Right atrium auricular region (tissue), 2 donors: ENCODE data around the gene CTTNBP2NL. TPM values are rescaled to one million over a fixed set of nuclear protein-coding genes. Genes with fewer than 3 reads are reported as not detected.

ENCODE experiments used
- DNase-seq: peaks from one replicate; pipeline ENCODE4 v3.0.0-alpha.2; 2019; ENCODE audit warnings: low spot score
- H3K27ac ChIP-seq, 2 donors: fragments of 200-600 bp; sonication (generic); 1 replicate in 1 of 2; 2 replicates in 1 of 2; pipeline ENCODE4 v1.5.1; 2016 to 2019
- H3K27me3 ChIP-seq, 2 donors: fragments of 200-600 bp; sonication (generic); one replicate each; pipeline versions ENCODE4 v1.5.1 to v1.6.0; 2017 to 2019
- H3K36me3 ChIP-seq: fragments of 200-600 bp; sonication (generic); one replicate; pipeline ENCODE4 v1.5.1; 2016
- H3K4me1 ChIP-seq, 2 donors: fragments of 200-600 bp; sonication (generic); one replicate each; pipeline versions ENCODE4 v1.5.1 to v1.6.0; 2017 to 2019
- H3K4me3 ChIP-seq, 2 donors: fragments of 200-600 bp; sonication (generic); 1 replicate in 1 of 2; 2 replicates in 1 of 2; pipeline ENCODE4 v1.5.1; 2017 to 2019; ENCODE audit warnings: mild to moderate bottlenecking in 1 of 2, moderate library complexity in 1 of 2
- H3K9me3 ChIP-seq, 2 donors: fragments of 200-600 bp; sonication (generic); one replicate each; pipeline ENCODE4 v1.5.1; 2019
- CTCF ChIP-seq, 2 donors: fragments of 200-600 bp; sonication (generic); IDR thresholded peaks; one replicate each; pipeline ENCODE4 v1.5.1; 2019; ENCODE audit warnings: antibody characterized with exemption in 2 of 2
- total RNA-seq, 2 donors: library from RNA; depleted of rRNA; stranded (reverse); fragments of >200 nt; gene quantifications; one replicate each; pipeline ENCODE4 v1.1.0, GENCODE V29; 2016

Gene CTTNBP2NL
- total RNA-seq, 2 donors from 2014 or later = 10.2 to 13.4 TPM

- no peaks in the 10 kb centered on the region for H3K9me3 ChIP-seq
- no peaks in the 10 kb centered on the region for H3K27me3 ChIP-seq
- H3K4me3 ChIP-seq = no peak overlapping the region
- no peak overlapping the region for H3K27ac ChIP-seq
- TF ChIP-seq CTCF (IDR thresholded peaks at IDR 0.05) = no peak
- no peaks in the 10 kb centered on the region for H3K36me3 ChIP-seq
- H3K4me1 ChIP-seq = peaks cover 0 to 49% of the 10 kb centered on the region in 2 donors
- DNase-seq = no peak
Measured at GRCh38 chr1:112504661-112505399, 108.8 kb downstream of the CTTNBP2NL start.

- Histone ChIP-seq H3K9me3 (no peaks in the 10 kb centered on the region), H3K36me3 (no peaks in the 10 kb centered on the region), H3K27me3 (no peaks in the 10 kb centered on the region), H3K4me1 (peaks cover 0 to 49% of the 10 kb centered on the region in 2 donors), H3K27ac (no peak overlapping the region), H3K4me3 (no peak overlapping the region)
- no peak for TF ChIP-seq CTCF (IDR thresholded peaks at IDR 0.05)
- DNase-seq = no peak
Measured at GRCh38 chr1:112505400-112505785, 109.4 kb downstream of the CTTNBP2NL start.

- H3K4me3 ChIP-seq = no peak overlapping the region
- no peak for TF ChIP-seq CTCF (IDR thresholded peaks at IDR 0.05)
- no peaks in the 10 kb centered on the region for H3K36me3 ChIP-seq
- H3K4me1 ChIP-seq = peaks cover 0 to 49% of the 10 kb centered on the region in 2 donors
- no peak for DNase-seq
- no peaks in the 10 kb centered on the region for H3K9me3 ChIP-seq
- H3K27me3 ChIP-seq = no peaks in the 10 kb centered on the region
- H3K27ac ChIP-seq = no peak overlapping the region
Measured at GRCh38 chr1:112505878-112506277, 109.9 kb downstream of the CTTNBP2NL start.

GRCh38 chr1:112506306-112506705 is 110.3 kb downstream of the CTTNBP2NL start:
- Histone ChIP-seq H3K4me1 (peaks cover 0 to 48% of the 10 kb centered on the region in 2 donors), H3K4me3 (no peak overlapping the region), H3K36me3 (no peaks in the 10 kb centered on the region), H3K9me3 (no peaks in the 10 kb centered on the region), H3K27ac (no peak overlapping the region), H3K27me3 (no peaks in the 10 kb centered on the region)
- TF ChIP-seq CTCF (IDR thresholded peaks at IDR 0.05) = no peak
- DNase-seq = no peak

GRCh38 chr1:112506731-112507130 is 110.7 kb downstream of the CTTNBP2NL start:
- DNase-seq = no peak
- no peak for TF ChIP-seq CTCF (IDR thresholded peaks at IDR 0.05)
- H3K27me3 ChIP-seq = no peaks in the 10 kb centered on the region
- H3K27ac ChIP-seq = no peak overlapping the region
- H3K9me3 ChIP-seq = no peaks in the 10 kb centered on the region
- no peak overlapping the region for H3K4me3 ChIP-seq
- H3K4me1 ChIP-seq = peaks cover 0 to 43% of the 10 kb centered on the region in 2 donors
- no peaks in the 10 kb centered on the region for H3K36me3 ChIP-seq

- no peak for DNase-seq
- Histone ChIP-seq H3K4me1 (peaks cover 0 to 37% of the 10 kb centered on the region in 2 donors), H3K9me3 (no peaks in the 10 kb centered on the region), H3K4me3 (no peak overlapping the region), H3K36me3 (no peaks in the 10 kb centered on the region), H3K27me3 (no peaks in the 10 kb centered on the region), H3K27ac (no peak overlapping the region)
- TF ChIP-seq CTCF (IDR thresholded peaks at IDR 0.05) = no peak
Measured at GRCh38 chr1:112507336-112507735, 111.3 kb downstream of the CTTNBP2NL start.
